Femur (tissue), 1 donor: Measurements from ENCODE around the gene LRRK2.
"Not testable (repeated sequence)": the region's sequence is repeated elsewhere in the genome, so short reads cannot be mapped to it uniquely, and the experiment has no call there.

Experiments
- DNase-seq: peaks from one replicate; pipeline ENCODE4 v3.0.0-alpha.2; 2017

The LRRK2 gene

GRCh38 chr12:40224439-40225291 is at the start of gene LRRK2:
TSS of gene LRRK2 (plus strand) at chr12:40224997. CDS start at chr12:40225132, 135 bp downstream.
- peak; percentile 87 for DNase-seq

- no peak for DNase-seq
Measured at GRCh38 chr12:40175045-40175444, 49.8 kb upstream of the LRRK2 start.

DNA sequence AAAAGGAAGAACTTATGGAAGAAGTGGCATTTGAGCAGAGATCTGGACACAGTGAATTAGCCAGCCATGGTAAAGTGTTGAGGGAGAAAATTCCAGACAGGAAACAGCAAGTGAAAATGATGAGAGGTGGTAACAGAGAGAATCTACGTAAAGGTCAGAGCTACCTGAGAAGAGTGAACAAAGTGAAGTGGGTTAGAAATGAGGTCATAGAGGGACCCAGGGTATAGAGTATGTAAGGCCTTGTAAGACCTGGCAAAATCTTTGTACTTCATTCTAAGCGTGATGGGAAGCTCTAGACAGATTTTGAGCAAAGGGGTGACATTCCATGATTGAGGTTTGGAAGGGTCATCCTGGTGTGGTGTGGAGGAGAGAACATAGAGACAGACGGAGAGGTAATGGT is 49.3 kb upstream of the LRRK2 start:
- DNase-seq: no peak

GRCh38 chr12:40178701-40179100 is 46.1 kb upstream of the LRRK2 start:
- no peak for DNase-seq

DNA sequence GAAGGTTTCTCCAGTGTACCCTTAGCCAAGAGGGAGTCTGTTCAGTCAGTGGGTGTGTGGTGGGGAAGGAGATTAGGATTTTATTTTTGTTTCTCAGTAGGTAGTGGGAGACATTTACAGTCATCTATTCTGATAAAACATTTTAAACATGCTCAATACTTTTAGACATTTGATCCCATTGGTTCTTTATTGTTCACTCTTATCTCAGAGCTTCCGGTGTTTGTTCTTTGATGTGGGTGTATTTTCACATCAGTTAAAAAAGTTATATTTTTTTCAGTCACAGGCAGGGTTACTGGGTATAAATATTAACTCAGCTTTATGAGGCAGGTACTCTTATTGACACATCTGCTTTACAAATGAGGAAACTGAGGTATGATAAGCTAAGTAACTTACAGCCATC is 43.3 kb upstream of the LRRK2 start:
- DNase-seq: no peak

GRCh38 chr12:40183715-40184114 is 41.1 kb upstream of the LRRK2 start:
- DNase-seq: no peak

DNA sequence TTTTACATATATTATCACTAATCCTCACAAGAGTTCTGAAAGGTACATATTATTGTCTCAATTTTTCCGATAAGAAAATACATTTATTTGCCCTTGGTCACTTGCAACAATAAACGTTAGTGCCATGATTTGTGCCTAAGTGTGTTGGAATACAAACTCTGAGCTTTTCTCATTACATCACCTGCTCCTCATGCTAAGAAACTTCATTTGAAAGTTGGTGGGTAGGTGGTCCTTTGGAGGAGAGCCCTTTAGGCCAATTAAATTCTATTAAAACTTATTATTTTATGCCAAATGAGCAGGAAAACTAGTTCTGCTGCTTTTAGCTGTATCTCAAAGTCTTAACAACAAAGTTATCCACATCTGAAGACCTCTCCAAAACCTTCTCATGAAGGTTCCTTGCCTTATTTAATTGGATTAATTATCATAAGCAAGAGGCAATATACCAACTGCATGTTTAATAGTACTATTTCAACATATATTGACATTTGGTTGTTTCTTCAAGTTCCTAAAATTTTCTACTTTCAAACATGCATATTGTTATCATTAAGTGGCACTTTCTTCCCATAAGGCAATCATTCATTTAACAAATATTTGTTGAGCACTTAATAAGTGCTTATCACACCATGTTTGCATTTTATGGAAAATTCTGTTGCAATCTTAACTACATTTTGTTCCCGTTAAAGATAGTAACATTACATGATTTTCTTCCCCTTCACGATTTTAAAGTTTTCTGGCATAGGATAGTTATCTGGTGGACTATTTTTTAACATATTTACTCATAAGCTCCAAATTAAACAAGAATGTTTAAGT is 40.1 kb upstream of the LRRK2 start:
- DNase-seq: no peak

DNA sequence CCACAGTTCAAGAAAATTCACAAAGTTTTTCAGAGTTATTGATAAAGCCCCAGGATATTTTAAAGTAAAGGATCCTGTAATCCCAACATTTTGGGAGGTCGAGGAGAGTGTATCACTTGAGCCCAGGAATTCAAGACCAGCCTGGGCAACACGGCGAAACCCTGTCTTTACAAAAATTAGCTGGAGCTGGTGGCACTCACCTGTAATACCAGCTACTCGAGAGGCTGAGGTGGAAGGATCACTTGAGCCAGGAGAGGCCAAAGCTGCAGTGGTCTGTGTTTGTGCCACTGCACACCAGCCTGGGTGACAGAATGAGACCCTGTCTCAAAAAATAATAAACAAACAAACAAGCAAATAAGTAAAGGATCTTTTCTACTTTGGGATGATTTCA is 39.5 kb upstream of the LRRK2 start:
- DNase-seq: no peak

DNA sequence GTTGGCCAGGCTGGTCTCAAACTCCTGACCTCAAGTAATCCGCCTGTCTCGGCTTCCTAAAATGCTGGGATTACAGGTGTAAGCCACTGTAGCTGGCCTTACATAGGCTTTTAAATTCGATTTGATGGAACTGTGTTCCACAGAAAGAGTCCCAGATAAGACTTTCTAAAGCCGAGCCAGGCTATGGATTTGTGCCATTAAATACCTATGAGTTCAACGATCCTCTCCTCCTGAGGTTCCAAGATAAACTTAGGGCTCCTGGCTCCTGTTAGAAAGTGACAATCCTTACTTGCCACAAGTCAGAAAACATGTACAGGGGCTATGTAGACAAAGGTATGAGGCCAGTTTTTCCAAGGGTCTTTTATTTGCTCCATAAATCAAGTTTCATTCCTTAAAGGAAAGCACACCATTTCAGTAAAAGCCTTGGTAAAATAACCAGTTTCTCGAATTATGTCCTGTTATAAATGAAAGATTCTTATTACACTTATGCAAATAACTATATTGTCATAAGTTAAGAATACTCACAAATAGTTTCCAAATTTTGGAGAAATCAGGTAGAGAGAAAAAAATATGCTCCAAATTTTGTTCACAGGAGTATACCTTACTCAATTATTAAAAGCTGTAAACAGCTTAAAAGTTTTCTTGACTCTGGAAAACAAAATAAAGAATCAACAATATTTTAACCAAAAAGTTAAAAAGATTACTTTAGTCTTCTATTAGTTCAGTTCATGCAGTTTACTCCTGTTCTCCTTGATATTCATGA is 36.1 kb upstream of the LRRK2 start:
- no peak for DNase-seq

DNA sequence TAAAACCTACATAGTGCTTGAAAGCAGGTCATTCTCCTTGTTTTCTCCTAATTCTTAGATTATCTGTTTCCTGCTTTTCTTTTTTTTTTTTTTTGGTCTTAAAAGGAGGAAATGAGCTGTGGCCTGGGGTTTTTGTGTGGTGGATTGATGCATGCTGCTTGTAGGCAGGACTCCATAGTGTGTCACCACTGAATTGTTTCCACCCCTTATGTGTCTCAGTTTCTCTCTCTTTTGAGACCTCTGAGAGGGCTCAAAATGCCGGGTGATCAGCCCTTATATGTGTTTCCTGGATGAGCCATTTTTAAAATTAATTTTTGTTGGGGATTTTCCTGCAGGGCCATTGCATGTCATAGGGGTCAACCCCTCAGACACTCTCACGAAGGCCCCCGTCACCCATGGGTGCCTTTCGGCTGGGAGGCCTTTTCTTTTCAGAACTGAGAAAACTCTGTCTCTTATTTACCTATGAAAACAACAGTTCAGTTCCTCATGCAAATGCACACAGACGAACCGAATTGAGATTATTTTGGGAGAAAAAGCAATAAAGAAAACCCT is 32.0 kb upstream of the LRRK2 start:
- DNase-seq: no peak

GRCh38 chr12:40194846-40195245 is 30.0 kb upstream of the LRRK2 start:
- no peak for DNase-seq

- no peak for DNase-seq
Measured at GRCh38 chr12:40197590-40197989, 27.2 kb upstream of the LRRK2 start.

- DNase-seq: no peak
Measured at GRCh38 chr12:40198601-40199000, 26.2 kb upstream of the LRRK2 start.

GRCh38 chr12:40202095-40203059 is 22.4 kb upstream of the LRRK2 start:
- no peak for DNase-seq

- DNase-seq: no peak
Measured at GRCh38 chr12:40203060-40203430, 21.8 kb upstream of the LRRK2 start.

GRCh38 chr12:40204337-40204736 is 20.5 kb upstream of the LRRK2 start:
- no peak for DNase-seq

- DNase-seq: no peak
Measured at GRCh38 chr12:40207551-40207950, 17.2 kb upstream of the LRRK2 start.

DNA sequence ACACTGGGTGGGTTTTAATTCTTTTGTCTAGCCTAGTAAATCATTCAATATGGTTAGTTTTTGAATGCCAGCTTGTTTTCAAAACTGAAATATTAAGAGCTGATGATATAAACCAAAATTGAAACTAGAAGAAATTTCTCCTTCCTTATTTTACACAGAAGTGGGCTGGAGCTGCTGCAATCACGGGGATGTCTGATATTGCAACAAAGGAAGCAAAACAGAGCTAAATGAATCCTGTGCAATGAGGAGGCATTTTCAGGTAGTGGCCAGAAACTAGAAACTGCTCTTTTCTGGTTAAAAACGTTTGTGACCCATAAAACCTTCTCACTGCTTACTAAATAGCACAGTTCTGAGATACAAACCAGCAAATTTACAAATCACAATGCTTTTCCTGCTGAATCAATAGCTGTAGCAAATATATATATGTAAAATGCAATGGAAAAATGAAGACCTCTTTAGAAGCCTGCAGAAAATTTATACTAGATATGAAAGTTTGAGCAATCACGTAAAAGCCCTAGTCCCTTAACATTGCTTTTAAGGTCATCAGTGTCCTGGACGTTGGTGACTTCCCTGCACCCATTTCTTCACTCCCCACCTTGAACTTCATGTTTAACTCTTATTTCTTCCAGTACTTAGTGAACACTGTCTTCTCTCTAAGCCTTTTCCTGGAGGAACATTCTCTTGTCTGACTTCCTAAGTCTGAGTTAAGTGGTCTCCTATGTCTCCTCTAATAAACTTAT is 15.9 kb upstream of the LRRK2 start:
- DNase-seq: peak; percentile 31

GRCh38 chr12:40209886-40210285 is 14.9 kb upstream of the LRRK2 start:
- no peak for DNase-seq

DNA sequence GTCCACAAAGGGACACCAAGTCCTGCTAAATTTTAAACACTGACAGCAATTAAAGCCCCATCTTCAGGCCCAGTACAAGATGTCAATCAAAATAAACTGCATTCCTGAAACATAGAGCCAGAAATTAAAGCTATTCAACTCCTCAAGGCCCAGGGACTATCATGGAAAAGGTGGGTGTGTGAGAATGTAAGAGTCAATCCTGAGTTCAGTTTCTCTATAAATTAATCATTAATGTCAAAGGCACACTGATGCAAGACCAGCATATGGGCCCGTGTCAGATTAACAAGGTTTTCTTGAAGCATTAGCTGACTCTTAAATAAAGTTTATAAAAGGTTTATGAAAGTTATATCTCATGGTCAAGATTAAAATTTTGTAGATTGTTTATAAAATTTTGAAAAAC is 13.6 kb upstream of the LRRK2 start:
- DNase-seq: not testable (repeated sequence)

DNA sequence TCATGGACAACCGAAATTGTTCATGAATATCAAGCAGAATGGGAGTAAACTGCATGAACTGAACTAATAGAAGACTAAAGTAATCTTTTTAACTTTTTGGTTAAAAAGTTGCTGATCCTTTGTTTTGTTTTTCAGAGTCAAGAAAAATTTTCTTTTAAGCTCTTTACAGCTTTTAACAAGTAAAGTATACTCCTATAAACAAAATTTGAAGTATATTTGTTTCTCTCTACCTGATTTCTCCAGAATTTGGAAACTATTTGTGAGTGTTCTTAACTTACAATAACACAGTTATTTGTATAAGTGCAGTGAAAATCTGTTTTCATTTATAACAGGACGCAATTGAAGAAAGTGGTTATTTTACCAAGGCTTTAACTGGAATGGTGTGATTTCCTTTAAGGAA is 12.2 kb upstream of the LRRK2 start:
- DNase-seq: no peak
